ENCODE data around the gene ARHGAP23. TPM values are rescaled to one million over a fixed set of nuclear protein-coding genes. Genes with fewer than 3 reads are reported as not detected.

ARHGAP23 gene
- total and polyA plus RNA-seq, 2 experiments from 2014 or later: 21.4 to 150 TPM

GRCh38 chr17:38447502-38448085 is 19.3 kb downstream of the ARHGAP23 start (continued):
- TF ChIP-seq, protein P1, sequence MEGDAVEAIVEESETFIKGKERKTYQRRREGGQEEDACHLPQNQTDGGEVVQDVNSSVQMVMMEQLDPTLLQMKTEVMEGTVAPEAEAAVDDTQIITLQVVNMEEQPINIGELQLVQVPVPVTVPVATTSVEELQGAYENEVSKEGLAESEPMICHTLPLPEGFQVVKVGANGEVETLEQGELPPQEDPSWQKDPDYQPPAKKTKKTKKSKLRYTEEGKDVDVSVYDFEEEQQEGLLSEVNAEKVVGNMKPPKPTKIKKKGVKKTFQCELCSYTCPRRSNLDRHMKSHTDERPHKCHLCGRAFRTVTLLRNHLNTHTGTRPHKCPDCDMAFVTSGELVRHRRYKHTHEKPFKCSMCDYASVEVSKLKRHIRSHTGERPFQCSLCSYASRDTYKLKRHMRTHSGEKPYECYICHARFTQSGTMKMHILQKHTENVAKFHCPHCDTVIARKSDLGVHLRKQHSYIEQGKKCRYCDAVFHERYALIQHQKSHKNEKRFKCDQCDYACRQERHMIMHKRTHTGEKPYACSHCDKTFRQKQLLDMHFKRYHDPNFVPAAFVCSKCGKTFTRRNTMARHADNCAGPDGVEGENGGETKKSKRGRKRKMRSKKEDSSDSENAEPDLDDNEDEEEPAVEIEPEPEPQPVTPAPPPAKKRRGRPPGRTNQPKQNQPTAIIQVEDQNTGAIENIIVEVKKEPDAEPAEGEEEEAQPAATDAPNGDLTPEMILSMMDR (conservative IDR thresholded peaks at IDR 0.05; ENCODE audit: low read depth in 2 of 2): no peak
- TF ChIP-seq, protein P2, sequence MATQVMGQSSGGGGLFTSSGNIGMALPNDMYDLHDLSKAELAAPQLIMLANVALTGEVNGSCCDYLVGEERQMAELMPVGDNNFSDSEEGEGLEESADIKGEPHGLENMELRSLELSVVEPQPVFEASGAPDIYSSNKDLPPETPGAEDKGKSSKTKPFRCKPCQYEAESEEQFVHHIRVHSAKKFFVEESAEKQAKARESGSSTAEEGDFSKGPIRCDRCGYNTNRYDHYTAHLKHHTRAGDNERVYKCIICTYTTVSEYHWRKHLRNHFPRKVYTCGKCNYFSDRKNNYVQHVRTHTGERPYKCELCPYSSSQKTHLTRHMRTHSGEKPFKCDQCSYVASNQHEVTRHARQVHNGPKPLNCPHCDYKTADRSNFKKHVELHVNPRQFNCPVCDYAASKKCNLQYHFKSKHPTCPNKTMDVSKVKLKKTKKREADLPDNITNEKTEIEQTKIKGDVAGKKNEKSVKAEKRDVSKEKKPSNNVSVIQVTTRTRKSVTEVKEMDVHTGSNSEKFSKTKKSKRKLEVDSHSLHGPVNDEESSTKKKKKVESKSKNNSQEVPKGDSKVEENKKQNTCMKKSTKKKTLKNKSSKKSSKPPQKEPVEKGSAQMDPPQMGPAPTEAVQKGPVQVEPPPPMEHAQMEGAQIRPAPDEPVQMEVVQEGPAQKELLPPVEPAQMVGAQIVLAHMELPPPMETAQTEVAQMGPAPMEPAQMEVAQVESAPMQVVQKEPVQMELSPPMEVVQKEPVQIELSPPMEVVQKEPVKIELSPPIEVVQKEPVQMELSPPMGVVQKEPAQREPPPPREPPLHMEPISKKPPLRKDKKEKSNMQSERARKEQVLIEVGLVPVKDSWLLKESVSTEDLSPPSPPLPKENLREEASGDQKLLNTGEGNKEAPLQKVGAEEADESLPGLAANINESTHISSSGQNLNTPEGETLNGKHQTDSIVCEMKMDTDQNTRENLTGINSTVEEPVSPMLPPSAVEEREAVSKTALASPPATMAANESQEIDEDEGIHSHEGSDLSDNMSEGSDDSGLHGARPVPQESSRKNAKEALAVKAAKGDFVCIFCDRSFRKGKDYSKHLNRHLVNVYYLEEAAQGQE (IDR thresholded peaks at IDR 0.05; ENCODE audit: unreplicated experiment): no peak
- no peak for TF ChIP-seq POLR2AphosphoS5 (IDR thresholded peaks at IDR 0.05; ENCODE audit: low read depth)
- TF ChIP-seq NANOG (IDR thresholded peaks at IDR 0.05; ENCODE audit: borderline replicate concordance): no peak

DNA sequence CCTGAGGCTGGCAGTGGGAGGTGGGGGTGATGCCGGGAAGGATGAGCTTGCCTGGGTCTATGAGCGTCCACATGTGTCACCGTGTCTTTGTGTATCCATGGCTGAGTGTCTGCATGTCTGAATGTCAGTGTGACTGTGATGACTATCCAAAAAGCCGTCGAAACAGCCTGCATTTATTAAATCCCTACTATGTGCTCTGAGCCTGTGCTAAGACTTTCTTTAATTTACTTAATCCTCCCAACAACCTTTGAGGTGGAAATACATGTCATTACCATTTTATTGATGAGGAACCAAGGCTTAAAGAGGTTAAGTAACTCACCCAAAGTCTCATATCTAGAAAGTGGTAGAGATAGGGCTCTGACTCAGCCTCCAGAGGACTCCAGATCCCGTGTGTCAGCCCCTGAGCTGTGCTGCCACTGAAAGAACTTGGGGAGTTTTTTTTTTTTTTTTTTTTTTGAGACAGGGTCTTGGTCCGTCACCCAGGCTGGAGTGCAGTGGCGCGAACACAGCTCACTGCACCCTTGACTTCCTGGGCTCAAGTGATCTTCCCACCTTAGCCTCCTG is 20.0 kb downstream of the ARHGAP23 start:
- Histone ChIP-seq H3K9me2 (ENCODE audit: insufficient read depth) (no peaks in the 10 kb centered on the region), H3K27ac (ENCODE audit: low read depth) (peak overlapping the region; percentile 84), H3K4me3 (no peak overlapping the region), H3K27me3 (ENCODE audit: insufficient read depth) (no peaks in the 10 kb centered on the region), H3F3A (replicated peaks; ENCODE audit: low read depth) (peaks cover 38% of the 10 kb centered on the region), H4K20me1 (replicated peaks; ENCODE audit: insufficient read depth) (no peaks in the 10 kb centered on the region), H3K4me1 (ENCODE audit: insufficient read depth) (peaks cover 58% of the 10 kb centered on the region), H3K4me2 (peak overlapping the region; percentile 58), H3K36me3 (ENCODE audit: insufficient read depth) (no peaks in the 10 kb centered on the region), H2AFZ (no peak overlapping the region), H3K79me2 (replicated peaks; ENCODE audit: insufficient read depth) (peaks cover 63% of the 10 kb centered on the region)
- ATAC-seq (no peak), DNase-seq (ENCODE audit: low spot score) (no peak)
- Mint-ChIP-seq H3K9me3 (peaks cover 1% of the 10 kb centered on the region; the same call in 2 of the 3 replicates), H3K27ac (peak overlapping the region; percentile 62; the same call in 1 of the 2 replicates), H3K36me3 (ENCODE audit: low read depth) (peaks cover 22% of the 10 kb centered on the region), H3K4me3 (no peak overlapping the region), H3K27me3 (ENCODE audit: insufficient read depth, low read depth, poor library complexity) (peaks cover 41% of the 10 kb centered on the region), H3K4me1 (peaks cover 55% of the 10 kb centered on the region)
- TF ChIP-seq ZNF462 (CRISPR knock-in tag; IDR thresholded peaks at IDR 0.05) (no peak), EZH2phosphoT487 (IDR thresholded peaks at IDR 0.05; ENCODE audit: unreplicated experiment) (no peak), EZH2 (IDR thresholded peaks at IDR 0.05; ENCODE audit: low read depth, unreplicated experiment) (no peak), NANOG (IDR thresholded peaks at IDR 0.05; ENCODE audit: borderline replicate concordance) (no peak), ZNF114 (CRISPR knock-in tag; IDR thresholded peaks at IDR 0.05) (no peak), STAT1 (IDR thresholded peaks at IDR 0.05; ENCODE audit: unreplicated experiment) (no peak), ZNF331 (CRISPR knock-in tag; IDR thresholded peaks at IDR 0.05; ENCODE audit: low read depth) (no peak), POLR2AphosphoS5 (IDR thresholded peaks at IDR 0.05; ENCODE audit: low read depth) (no peak)
- TF ChIP-seq, protein P1 (conservative IDR thresholded peaks at IDR 0.05; ENCODE audit: low read depth in 2 of 2): no peak

All from GM23338 (cell line).